Keratinocyte (primary cell): ENCODE data around the gene TLCD3B. TPM values are rescaled to one million over a fixed set of nuclear protein-coding genes. Genes with fewer than 3 reads are reported as not detected.

Experiments
- DNase-seq: peaks from one replicate; pipeline ENCODE4 v3.0.0-alpha.2; 2011; ENCODE audit warnings: low read depth, missing footprints, low spot score
- FAIRE-seq: peaks from 2 replicates; lab custom pipeline; 2011; peaks lifted over from hg19 to GRCh38; lab: Jason Lieb, UNC
- H2AFZ ChIP-seq: 2 replicates; pipeline ENCODE4 v1.6.0; 2012; ENCODE audit warnings: low read length, control low read depth, inconsistent platforms; ENCODE audit not compliant: control insufficient read depth
- H3K27ac ChIP-seq: 2 replicates; pipeline ENCODE4 v1.5.1; 2011; ENCODE audit warnings: low read length; ENCODE audit not compliant: control insufficient read depth, insufficient read depth
- H3K27me3 ChIP-seq: 3 replicates; pipeline ENCODE4 v1.6.0; 2011; ENCODE audit warnings: low read length; ENCODE audit not compliant: control insufficient read depth, insufficient read depth; ENCODE audit errors: extremely low read depth
- H3K36me3 ChIP-seq, 2 experiments: 2 replicates in 1 of 2; 3 replicates in 1 of 2; pipeline ENCODE4 v1.5.1; 2011; ENCODE audit warnings: low read length in 2 of 2, mild to moderate bottlenecking in 1 of 2; ENCODE audit not compliant: control insufficient read depth in 2 of 2, insufficient read depth in 2 of 2; ENCODE audit errors: extremely low read depth in 1 of 2
- H3K4me1 ChIP-seq: 3 replicates; pipeline ENCODE4 v1.5.1; 2011; ENCODE audit warnings: low read length; ENCODE audit not compliant: control insufficient read depth, insufficient read depth; ENCODE audit errors: extremely low read depth
- H3K4me2 ChIP-seq: 3 replicates; pipeline ENCODE4 v1.6.0; 2011; ENCODE audit warnings: low read depth, low read length; ENCODE audit not compliant: control insufficient read depth, insufficient read depth; ENCODE audit errors: extremely low read depth
- H3K4me3 ChIP-seq, 3 experiments: fragments of 200-600 bp in 1 of 3; sonication (generic) in 1 of 3; 2 replicates in 2 of 3; 3 replicates in 1 of 3; pipeline ENCODE4 v1.5.1; 2011 to 2016; ENCODE audit warnings: low read length in 3 of 3, mild to moderate bottlenecking in 3 of 3, control low read depth in 2 of 3, inconsistent platforms in 1 of 3, low read depth in 1 of 3, mixed read lengths in 1 of 3, mixed run types in 1 of 3, moderate library complexity in 1 of 3; ENCODE audit not compliant: control insufficient read depth in 2 of 3, insufficient read depth in 2 of 3; ENCODE audit errors: extremely low read depth in 1 of 3
- H3K79me2 ChIP-seq: 2 replicates; pipeline ENCODE4 v1.6.0; 2012; ENCODE audit warnings: low read length; ENCODE audit not compliant: control insufficient read depth, insufficient read depth
- H3K9ac ChIP-seq: 3 replicates; pipeline ENCODE4 v1.6.0; 2011; ENCODE audit warnings: low read length; ENCODE audit not compliant: control insufficient read depth, insufficient read depth; ENCODE audit errors: extremely low read depth
- H3K9me1 ChIP-seq: 3 replicates; pipeline ENCODE4 v1.6.0; 2011; ENCODE audit warnings: low read length; ENCODE audit not compliant: control insufficient read depth, insufficient read depth; ENCODE audit errors: extremely low read depth
- H3K9me3 ChIP-seq: 2 replicates; pipeline ENCODE4 v1.5.1; 2012; ENCODE audit warnings: low read depth, low read length; ENCODE audit not compliant: control insufficient read depth
- H4K20me1 ChIP-seq: 3 replicates; pipeline ENCODE4 v1.6.0; 2011; ENCODE audit warnings: low read length; ENCODE audit not compliant: control insufficient read depth, insufficient read depth; ENCODE audit errors: extremely low read depth
- EZH2 ChIP-seq: IDR thresholded peaks from one replicate; pipeline ENCODE4 v1.6.1; 2012; ENCODE audit warnings: inconsistent platforms, mild to moderate bottlenecking, low read length, moderate library complexity
- dilution Hi-C: fragments of 300-500 bp; cut with MboI; formaldehyde crosslinking; loops from one replicate; pipeline ENCODE4 v1.7.0; 2020; ENCODE audit warnings: low sequenced_read_pairs; ENCODE audit not compliant: extremely low pct_ligation_motif_present
- polyA plus RNA-seq, 5 experiments: library from polyadenylated mRNA; depleted of rRNA in 3 of 5; stranded (reverse) in 3 of 5; stranded (forward) in 1 of 5; unstranded in 1 of 5; fragments of >200 nt; gene quantifications; 1 replicate in 1 of 5; 2 replicates in 3 of 5; 3 replicates in 1 of 5; pipeline versions ENCODE4 v1.2.1 to v1.2.3, GENCODE V29; 2011 to 2012; ENCODE audit warnings: missing spikeins in 2 of 5, low read depth in 1 of 5, low replicate concordance in 1 of 5
- TF ChIP-seq, protein P1 (sequence below), 3 experiments: IDR thresholded peaks in 1 of 3; conservative IDR thresholded peaks in 1 of 3; optimal IDR thresholded peaks in 1 of 3; 2 replicates in 2 of 3; 3 replicates in 1 of 3; pipeline versions ENCODE3 to v1.5.1; 2011; ENCODE audit warnings: low read length in 3 of 3, mild to moderate bottlenecking in 3 of 3, moderate library complexity in 2 of 3, control low read depth in 1 of 3, inconsistent platforms in 1 of 3; ENCODE audit not compliant: insufficient read depth in 2 of 3; ENCODE audit errors: extremely low read depth in 1 of 3

TLCD3B gene
- polyA plus RNA-seq, 1 donor (not counting 4 experiments of a cell fraction or from before 2014, with no cell fraction given), result not detected

- Histone ChIP-seq H3K9me3 (no peaks in the 10 kb centered on the region), H3K27me3 (no peaks in the 10 kb centered on the region), H3K27ac (no peak overlapping the region), H3K4me2 (no peak overlapping the region), H2AFZ (no peak overlapping the region), H4K20me1 (peaks cover 22% of the 10 kb centered on the region), H3K36me3 (peaks cover 29 to 33% of the 10 kb centered on the region in 2 experiments), H3K4me1 (peaks cover 18% of the 10 kb centered on the region), H3K79me2 (peaks cover 45% of the 10 kb centered on the region), H3K4me3 (no peak overlapping the region), H3K9ac (no peak overlapping the region), H3K9me1 (peaks cover 4% of the 10 kb centered on the region)
- dilution Hi-C loops, result no loop called here
- FAIRE-seq (no peak), DNase-seq (no peak)
- TF ChIP-seq, protein P1, sequence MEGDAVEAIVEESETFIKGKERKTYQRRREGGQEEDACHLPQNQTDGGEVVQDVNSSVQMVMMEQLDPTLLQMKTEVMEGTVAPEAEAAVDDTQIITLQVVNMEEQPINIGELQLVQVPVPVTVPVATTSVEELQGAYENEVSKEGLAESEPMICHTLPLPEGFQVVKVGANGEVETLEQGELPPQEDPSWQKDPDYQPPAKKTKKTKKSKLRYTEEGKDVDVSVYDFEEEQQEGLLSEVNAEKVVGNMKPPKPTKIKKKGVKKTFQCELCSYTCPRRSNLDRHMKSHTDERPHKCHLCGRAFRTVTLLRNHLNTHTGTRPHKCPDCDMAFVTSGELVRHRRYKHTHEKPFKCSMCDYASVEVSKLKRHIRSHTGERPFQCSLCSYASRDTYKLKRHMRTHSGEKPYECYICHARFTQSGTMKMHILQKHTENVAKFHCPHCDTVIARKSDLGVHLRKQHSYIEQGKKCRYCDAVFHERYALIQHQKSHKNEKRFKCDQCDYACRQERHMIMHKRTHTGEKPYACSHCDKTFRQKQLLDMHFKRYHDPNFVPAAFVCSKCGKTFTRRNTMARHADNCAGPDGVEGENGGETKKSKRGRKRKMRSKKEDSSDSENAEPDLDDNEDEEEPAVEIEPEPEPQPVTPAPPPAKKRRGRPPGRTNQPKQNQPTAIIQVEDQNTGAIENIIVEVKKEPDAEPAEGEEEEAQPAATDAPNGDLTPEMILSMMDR (optimal IDR thresholded peaks at IDR 0.05 in 1 of 3, IDR thresholded peaks at IDR 0.05 in 1 of 3, conservative IDR thresholded peaks at IDR 0.05 in 1 of 3; ENCODE audit: extremely low read depth in 1 of 3, insufficient read depth in 2 of 3, low read length in 3 of 3), result no peak
- no peak for TF ChIP-seq EZH2
Measured at GRCh38 chr16:29977063-29977825, 53.8 kb downstream of the TLCD3B start.

GRCh38 chr16:29975811-29976511 is 55.1 kb downstream of the TLCD3B start:
- Histone ChIP-seq H3K9me3 (no peaks in the 10 kb centered on the region), H4K20me1 (peaks cover 22% of the 10 kb centered on the region), H3K9ac (no peak overlapping the region), H3K27me3 (no peaks in the 10 kb centered on the region), H3K36me3 (peaks cover 24 to 29% of the 10 kb centered on the region in 2 experiments), H3K4me2 (peak overlapping the region; percentile 80), H3K9me1 (peaks cover 4% of the 10 kb centered on the region), H3K4me1 (peaks cover 18% of the 10 kb centered on the region), H3K4me3 (peak overlapping the region; percentile 8 to 97 (median 90)), H2AFZ (no peak overlapping the region), H3K27ac (no peak overlapping the region), H3K79me2 (peaks cover 45% of the 10 kb centered on the region)
- dilution Hi-C loops, result no loop called here
- TF ChIP-seq EZH2, result no peak
- TF ChIP-seq, protein P1 (optimal IDR thresholded peaks at IDR 0.05 in 1 of 3, IDR thresholded peaks at IDR 0.05 in 1 of 3, conservative IDR thresholded peaks at IDR 0.05 in 1 of 3; ENCODE audit: extremely low read depth in 1 of 3, insufficient read depth in 2 of 3, low read length in 3 of 3), result no peak
- DNase-seq (no peak), FAIRE-seq (no peak)
